Measurements from ENCODE around the gene COX8C. TPM values are rescaled to one million over a fixed set of nuclear protein-coding genes. Genes with fewer than 3 reads are reported as not detected.

The COX8C gene
- total RNA-seq, 2 donors from 2014 or later, result not detected

- Histone ChIP-seq H3K36me3 (no peaks in the 10 kb centered on the region), H3K4me3 (no peak overlapping the region), H3K9me3 (no peaks in the 10 kb centered on the region), H3K27ac (no peak overlapping the region), H3K27me3 (replicated peaks; ENCODE audit: insufficient read depth) (no peaks in the 10 kb centered on the region), H3K4me1 (ENCODE audit: control insufficient read depth in 1 of 2, low read depth in 2 of 2) (peaks cover 17 to 40% of the 10 kb centered on the region in 2 donors)
- no peak for TF ChIP-seq CTCF (IDR thresholded peaks at IDR 0.05)
- no peak for ATAC-seq (ENCODE audit: insufficient number of reproducible peaks, low FRiP score, low read depth)
- no peak for DNase-seq (ENCODE audit: low spot score)
Observed at GRCh38 chr14:93320489-93320888, 26.5 kb upstream of the COX8C start.

GRCh38 chr14:93322929-93323599 is 23.9 kb upstream of the COX8C start:
- Histone ChIP-seq H3K4me3 (no peak overlapping the region), H3K4me1 (ENCODE audit: control insufficient read depth in 1 of 2, low read depth in 2 of 2) (peaks cover 9 to 26% of the 10 kb centered on the region in 2 donors), H3K9me3 (no peaks in the 10 kb centered on the region), H3K27ac (no peak overlapping the region), H3K27me3 (replicated peaks; ENCODE audit: insufficient read depth) (no peaks in the 10 kb centered on the region), H3K36me3 (no peaks in the 10 kb centered on the region)
- no peak for DNase-seq (ENCODE audit: low spot score)
- no peak for ATAC-seq (ENCODE audit: insufficient number of reproducible peaks, low FRiP score, low read depth)
- no peak for TF ChIP-seq CTCF (IDR thresholded peaks at IDR 0.05)

- Histone ChIP-seq H3K4me1 (ENCODE audit: control insufficient read depth in 1 of 2, low read depth in 2 of 2) (peaks cover 8 to 20% of the 10 kb centered on the region in 2 donors), H3K27ac (no peak overlapping the region), H3K9me3 (no peaks in the 10 kb centered on the region), H3K36me3 (no peaks in the 10 kb centered on the region), H3K4me3 (no peak overlapping the region), H3K27me3 (replicated peaks; ENCODE audit: insufficient read depth) (no peaks in the 10 kb centered on the region)
- no peak for DNase-seq (ENCODE audit: low spot score)
- no peak for TF ChIP-seq CTCF (IDR thresholded peaks at IDR 0.05)
- no peak for ATAC-seq (ENCODE audit: insufficient number of reproducible peaks, low FRiP score, low read depth)
Observed at GRCh38 chr14:93323600-93324174, 23.3 kb upstream of the COX8C start.

GRCh38 chr14:93326196-93326595 is 20.8 kb upstream of the COX8C start:
- ATAC-seq (ENCODE audit: insufficient number of reproducible peaks, low FRiP score, low read depth) (no peak), DNase-seq (ENCODE audit: low spot score) (no peak)
- Histone ChIP-seq H3K27me3 (replicated peaks; ENCODE audit: insufficient read depth) (no peaks in the 10 kb centered on the region), H3K36me3 (no peaks in the 10 kb centered on the region), H3K27ac (no peak overlapping the region), H3K4me3 (no peak overlapping the region), H3K4me1 (ENCODE audit: control insufficient read depth in 1 of 2, low read depth in 2 of 2) (peaks cover 4 to 20% of the 10 kb centered on the region in 2 donors), H3K9me3 (no peaks in the 10 kb centered on the region)
- no peak for TF ChIP-seq CTCF (IDR thresholded peaks at IDR 0.05)

GRCh38 chr14:93328546-93328945 is 18.4 kb upstream of the COX8C start:
- no peaks in the 10 kb centered on the region for H3K27me3 ChIP-seq (replicated peaks; ENCODE audit: insufficient read depth)
- no peak for TF ChIP-seq CTCF (IDR thresholded peaks at IDR 0.05)
- ATAC-seq (ENCODE audit: insufficient number of reproducible peaks, low FRiP score, low read depth) (no peak), DNase-seq (ENCODE audit: low spot score) (no peak)
- H3K4me1 ChIP-seq (ENCODE audit: control insufficient read depth in 1 of 2, low read depth in 2 of 2), result peaks cover 0 to 29% of the 10 kb centered on the region in 2 donors
- H3K27ac ChIP-seq, result no peak overlapping the region
- H3K4me3 ChIP-seq, result no peak overlapping the region
- no peaks in the 10 kb centered on the region for H3K9me3 ChIP-seq
- no peaks in the 10 kb centered on the region for H3K36me3 ChIP-seq

All from thoracic aorta (tissue), 2 donors.